T-cell (primary cell): ENCODE results near the gene CIAO3. TPM values are rescaled to one million over a fixed set of nuclear protein-coding genes. Genes with fewer than 3 reads are reported as not detected.
"Not testable (repeated sequence)": the region's sequence is repeated elsewhere in the genome, so short reads cannot be mapped to it uniquely, and the experiment has no call there.

Experiments
- ATAC-seq, 4 experiments: fragments of 200-7000 bp in 3 of 4; fragments of 150-1000 bp in 1 of 4; cut with Tn5 transposase; replicated peaks in 1 of 4; 1 replicate in 3 of 4; 2 replicates in 1 of 4; pipeline ENCODE4 v1.10.0; 2021; ENCODE audit warnings: moderate library complexity in 3 of 4, mild to moderate bottlenecking in 2 of 4, moderate number of reproducible peaks in 1 of 4
- CTCF ChIA-PET, 2 donors: fragments of 300-600 bp; sonication (Branson Sonifier 250); formaldehyde crosslinking; loops; one replicate each; lab custom pipeline; 2022; ENCODE audit warnings: antibody characterized with exemption in 2 of 2; lab: Charles Lee
- POLR2A ChIA-PET, 2 donors: fragments of 300-600 bp; sonication (Branson Sonifier 250); formaldehyde crosslinking; loops; one replicate each; lab custom pipeline; 2022; ENCODE audit warnings: antibody characterized with exemption in 2 of 2; lab: Charles Lee
- DNase-seq, 35 experiments: peaks; one replicate each; pipeline versions ENCODE4 v3.0.0 to v3.0.0-alpha.2; 2013 to 2023
- H3K27ac ChIP-seq: one replicate; pipeline ENCODE4 v1.5.1; 2013; ENCODE audit warnings: low read length
- H3K27me3 ChIP-seq, 2 experiments: replicated peaks in 1 of 2; 1 replicate in 1 of 2; 2 replicates in 1 of 2; pipeline versions ENCODE4 v1.6.1 to v1.7.0; 2013; ENCODE audit warnings: low read length in 1 of 2, mixed read lengths in 1 of 2; ENCODE audit not compliant: control insufficient read depth in 2 of 2, insufficient read depth in 2 of 2; ENCODE audit errors: extremely low read depth in 1 of 2
- H3K36me3 ChIP-seq, 2 donors: 1 replicate in 1 of 2; 2 replicates in 1 of 2; pipeline versions ENCODE4 v1.6.1 to v1.7.0; 2013; ENCODE audit warnings: low read length in 1 of 2; ENCODE audit not compliant: control insufficient read depth in 2 of 2, insufficient read depth in 1 of 2; ENCODE audit errors: extremely low read depth in 1 of 2
- H3K4me1 ChIP-seq, 2 experiments: 1 replicate in 1 of 2; 2 replicates in 1 of 2; pipeline versions ENCODE4 v1.6.1 to v1.7.0; 2013; ENCODE audit warnings: low read length in 2 of 2, mixed read lengths in 1 of 2; ENCODE audit not compliant: insufficient read depth in 2 of 2, control insufficient read depth in 1 of 2; ENCODE audit errors: extremely low read depth in 1 of 2
- H3K4me3 ChIP-seq, 2 donors: 1 replicate in 1 of 2; 2 replicates in 1 of 2; pipeline versions ENCODE4 v1.5.1 to v1.7.0; 2013; ENCODE audit warnings: mild to moderate bottlenecking in 2 of 2, low read length in 1 of 2, moderate library complexity in 1 of 2; ENCODE audit not compliant: control insufficient read depth in 1 of 2; ENCODE audit errors: extremely low read depth in 1 of 2
- H3K9me3 ChIP-seq: 2 replicates; pipeline ENCODE4 v1.7.0; 2013
- H3K27ac Mint-ChIP-seq, 2 donors: one replicate each; pipeline ENCODE4 v1.8.0; 2020 to 2021; ENCODE audit warnings: mild to moderate bottlenecking in 2 of 2, mixed read lengths in 2 of 2
- H3K27me3 Mint-ChIP-seq, 2 donors: one replicate each; pipeline ENCODE4 v1.8.0; 2021 to 2022; ENCODE audit warnings: mixed read lengths in 2 of 2
- H3K36me3 Mint-ChIP-seq: one replicate; pipeline ENCODE4 v1.8.0; 2021; ENCODE audit warnings: mixed read lengths
- H3K4me1 Mint-ChIP-seq, 3 donors: one replicate each; pipeline ENCODE4 v1.8.0; 2020 to 2022; ENCODE audit warnings: mixed read lengths in 3 of 3, mild to moderate bottlenecking in 1 of 3
- H3K4me3 Mint-ChIP-seq, 3 donors: one replicate each; pipeline ENCODE4 v1.8.0; 2020 to 2022; ENCODE audit warnings: mild to moderate bottlenecking in 3 of 3, mixed read lengths in 3 of 3, moderate library complexity in 3 of 3
- H3K9me3 Mint-ChIP-seq, 3 donors: one replicate each; pipeline ENCODE4 v1.8.0; 2020 to 2022; ENCODE audit warnings: mixed read lengths in 3 of 3
- WGBS: methylation state at CpG from one replicate; pipeline ENCODE4 v1.1.5; 2013; ENCODE audit warnings: missing lambda C conversion rate; ENCODE audit not compliant: insufficient coverage; 5-methylcytosine and 5-hydroxymethylcytosine counted together
- total RNA-seq, 35 experiments: library from RNA in 6 of 35; stranded (reverse) in 6 of 35; fragments of 120-200 nt in 1 of 35; gene quantifications; one replicate each; pipeline versions ENCODE4 v1.2.1 to v1.2.4 and lab custom pipeline; 2013 to 2026

Gene CIAO3
- total RNA-seq, 5 donors from 2014 or later (not counting 1 experiment from before 2014, with no cell fraction given) = 36.2 to 69.1 (median 58.6) TPM

DNA sequence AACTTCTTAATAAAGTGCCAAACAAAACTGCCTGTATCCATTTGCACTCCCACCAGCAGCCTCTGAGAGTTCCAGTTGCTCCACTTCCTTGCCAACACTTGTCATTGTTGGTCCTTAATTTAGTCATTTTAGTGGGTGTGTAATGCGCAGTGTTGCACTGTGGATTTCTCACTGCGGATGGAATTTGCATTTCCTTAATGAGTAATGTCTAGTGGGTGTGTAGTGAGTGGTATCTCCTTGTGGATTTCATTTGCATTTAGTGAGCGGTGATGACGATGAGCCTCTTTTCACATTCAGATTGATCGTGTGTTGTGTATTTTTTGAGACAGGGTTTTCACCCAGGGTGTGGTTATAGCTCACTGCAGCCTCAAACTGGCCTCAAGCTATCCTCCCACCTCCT, 15.6 kb upstream of the CIAO3 start:
- Mint-ChIP-seq H3K4me3 (no peak overlapping the region), H3K27ac (no peak overlapping the region), H3K36me3 (no peaks in the 10 kb centered on the region), H3K27me3 (peaks cover 8 to 10% of the 10 kb centered on the region in 2 donors), H3K4me1 (peaks cover 2 to 6% (median 3%) of the 10 kb centered on the region in 3 donors), H3K9me3 (peaks cover 0 to 3% (median 0%) of the 10 kb centered on the region in 3 donors)
- DNase-seq (no peak), ATAC-seq (no peak)
- Histone ChIP-seq H3K4me3 (no peak overlapping the region), H3K27ac (no peak overlapping the region), H3K9me3 (no peaks in the 10 kb centered on the region), H3K4me1 (peaks cover 0 to 4% of the 10 kb centered on the region in 2 experiments), H3K27me3 (peaks cover 0 to 36% of the 10 kb centered on the region in 2 experiments), H3K36me3 (no peaks in the 10 kb centered on the region)
- ChIA-PET POLR2A (no interaction called here), CTCF (no interaction called here)
- 78% methylated on average over 1 of the region's 5 CpGs for WGBS

GRCh38 chr16:754656-755055, 13.9 kb upstream of the CIAO3 start:
- Histone ChIP-seq H3K27me3 (peaks cover 0 to 25% of the 10 kb centered on the region in 2 experiments), H3K36me3 (no peaks in the 10 kb centered on the region), H3K4me1 (peaks cover 0 to 4% of the 10 kb centered on the region in 2 experiments), H3K27ac (no peak overlapping the region), H3K4me3 (no peak overlapping the region), H3K9me3 (no peaks in the 10 kb centered on the region)
- Mint-ChIP-seq H3K27ac (no peak overlapping the region), H3K4me3 (no peak overlapping the region), H3K4me1 (peaks cover 2 to 6% (median 3%) of the 10 kb centered on the region in 3 donors), H3K36me3 (no peaks in the 10 kb centered on the region), H3K27me3 (peaks cover 6 to 10% of the 10 kb centered on the region in 2 donors), H3K9me3 (peaks cover 0 to 3% (median 0%) of the 10 kb centered on the region in 3 donors)
- CTCF ChIA-PET = no interaction called here
- ATAC-seq (peak in 1 of 4 experiments; percentile 69), DNase-seq (peak in 1 of 35 experiments; percentile 21)
- POLR2A ChIA-PET = no interaction called here
- WGBS = 0% methylated on average over 4 of the region's 11 CpGs

- ATAC-seq, H3K9me3 ChIP-seq: not testable (repeated sequence)
- 94% methylated on average over 9 of the region's 11 CpGs for WGBS
These were observed 13.4 kb upstream of the CIAO3 start for GRCh38 chr16:754121-754607.

DNA sequence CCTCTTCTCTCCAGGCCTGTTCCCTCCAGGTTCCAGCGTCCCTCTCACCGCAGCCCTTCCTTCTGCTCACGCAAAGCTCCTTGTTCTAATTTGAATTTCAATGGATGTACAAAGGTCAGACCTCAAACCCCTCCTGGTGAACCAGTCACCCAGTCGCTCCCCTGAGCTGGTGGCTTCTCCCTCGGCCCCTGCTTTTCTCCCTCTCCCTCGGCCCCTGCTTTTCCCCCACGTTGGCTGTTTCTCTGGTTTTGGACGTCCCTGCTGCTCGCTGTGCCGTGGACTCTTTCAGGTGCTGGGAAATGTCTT, 11.2 kb upstream of the CIAO3 start:
- Histone ChIP-seq H3K9me3 (no peaks in the 10 kb centered on the region), H3K4me1 (peaks cover 0 to 4% of the 10 kb centered on the region in 2 experiments), H3K36me3 (no peaks in the 10 kb centered on the region), H3K4me3 (no peak overlapping the region), H3K27me3 (peaks cover 0 to 19% of the 10 kb centered on the region in 2 experiments), H3K27ac (no peak overlapping the region)
- Mint-ChIP-seq H3K27me3 (peaks cover 4 to 5% of the 10 kb centered on the region in 2 donors), H3K4me1 (peaks cover 0 to 3% (median 2%) of the 10 kb centered on the region in 3 donors), H3K27ac (no peak overlapping the region), H3K9me3 (peaks cover 0 to 3% (median 0%) of the 10 kb centered on the region in 3 donors), H3K4me3 (no peak overlapping the region), H3K36me3 (no peaks in the 10 kb centered on the region)
- DNase-seq (no peak), ATAC-seq (no peak)
- CTCF ChIA-PET = no interaction called here
- POLR2A ChIA-PET = no interaction called here
- 81% methylated on average over 4 of the region's 10 CpGs for WGBS

More at GRCh38 chr16:754121-754607, 13.4 kb upstream of the CIAO3 start:
- H3K36me3 Mint-ChIP-seq, POLR2A ChIA-PET, CTCF ChIA-PET, H3K4me3 ChIP-seq, H3K36me3 ChIP-seq, H3K9me3 Mint-ChIP-seq, H3K4me3 Mint-ChIP-seq, H3K27me3 Mint-ChIP-seq, H3K4me1 ChIP-seq, H3K4me1 Mint-ChIP-seq, H3K27ac Mint-ChIP-seq, DNase-seq, H3K27ac ChIP-seq: not testable (repeated sequence)
- peaks cover 0 to 22% of the 10 kb centered on the region in 2 experiments for H3K27me3 ChIP-seq

DNA sequence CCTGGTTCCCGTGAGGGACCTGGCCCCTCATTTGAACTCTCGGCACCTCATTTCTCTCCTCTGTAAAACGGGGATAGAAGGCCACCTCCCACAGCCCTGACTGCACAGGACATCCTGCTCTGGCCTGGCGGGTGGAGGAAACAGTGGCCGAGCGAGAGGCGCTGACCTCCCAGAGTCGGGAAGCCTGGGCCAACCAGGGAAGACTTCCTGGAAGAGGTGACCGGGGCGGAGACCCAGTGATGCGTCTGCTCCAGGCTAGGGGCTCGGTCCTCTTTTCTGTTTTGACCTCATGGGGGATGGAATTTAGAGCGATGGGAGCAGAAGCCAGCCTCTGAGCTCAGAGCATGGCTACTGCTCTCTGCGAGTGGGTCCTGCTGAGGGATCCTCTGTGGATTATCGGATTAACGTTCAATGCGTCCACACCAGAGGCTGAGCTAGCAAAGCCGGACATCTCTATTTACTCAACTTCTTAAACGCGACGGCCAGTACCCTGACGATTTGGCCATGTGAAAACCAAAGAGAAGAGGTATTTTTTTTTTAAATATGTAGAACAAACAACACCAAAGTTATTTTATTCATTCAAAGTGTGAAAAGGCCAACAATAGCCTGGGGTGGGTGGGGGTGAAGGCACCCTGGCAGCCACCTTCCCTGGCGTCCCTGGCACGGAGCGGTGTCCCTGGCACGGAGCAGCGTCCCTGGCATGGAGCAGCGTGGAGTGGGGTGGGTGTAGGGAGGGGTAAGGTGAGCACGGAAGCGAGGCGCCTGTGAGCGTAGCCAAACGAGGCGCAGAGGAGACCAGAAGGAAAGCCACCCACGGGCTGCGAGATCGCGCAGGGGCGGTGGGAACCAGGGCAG, 10.6 kb upstream of the CIAO3 start:
- ATAC-seq = no peak
- DNase-seq = no peak
- WGBS = 84% methylated on average over 30 of the region's 39 CpGs
- H3K9me3 ChIP-seq = no peaks in the 10 kb centered on the region
- Mint-ChIP-seq H3K27me3 (peaks cover 1% of the 10 kb centered on the region in 2 donors), H3K27ac (no peak overlapping the region), H3K9me3 (peaks cover 0 to 1% (median 0%) of the 10 kb centered on the region in 3 donors), H3K4me1 (peaks cover 0 to 3% (median 2%) of the 10 kb centered on the region in 3 donors), H3K4me3 (no peak overlapping the region), H3K36me3 (no peaks in the 10 kb centered on the region)
- peaks cover 0 to 4% of the 10 kb centered on the region in 2 experiments for H3K4me1 ChIP-seq
- H3K27me3 ChIP-seq = peaks cover 0 to 15% of the 10 kb centered on the region in 2 experiments
- H3K4me3 ChIP-seq = no peak overlapping the region
- no peak overlapping the region for H3K27ac ChIP-seq
- CTCF ChIA-PET = no interaction called here
- POLR2A ChIA-PET = interaction anchor here in 1 of 2 donors (0.6 kb wide), 1 partner anchor 414 kb away, joined by 9 read pairs; no protein-coding TSS in a partner anchor
- H3K36me3 ChIP-seq = no peaks in the 10 kb centered on the region

DNA sequence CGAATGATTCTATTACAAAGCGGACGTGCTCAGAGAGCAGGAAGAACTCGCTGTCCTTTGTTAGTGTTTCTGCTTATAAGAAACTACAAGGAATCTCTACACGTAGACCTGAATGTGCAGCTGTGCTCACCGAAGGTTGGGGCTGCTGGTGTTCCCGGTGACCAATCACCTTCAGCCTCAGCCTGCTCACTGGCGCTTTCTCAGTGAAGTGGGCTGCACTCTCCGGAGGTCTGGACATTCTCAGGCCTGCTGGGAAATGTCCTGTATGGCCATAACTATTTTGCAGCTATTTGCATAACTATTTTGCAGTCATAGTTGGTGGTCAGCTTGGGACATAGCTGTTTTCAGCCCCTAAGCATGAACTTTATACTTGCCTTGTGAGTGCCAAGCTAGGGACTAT, 9.7 kb upstream of the CIAO3 start:
- no peaks in the 10 kb centered on the region for H3K27me3 Mint-ChIP-seq
- no peaks in the 10 kb centered on the region for H3K36me3 Mint-ChIP-seq
- no peaks in the 10 kb centered on the region for H3K9me3 Mint-ChIP-seq
- Histone ChIP-seq H3K27ac (no peak overlapping the region), H3K9me3 (no peaks in the 10 kb centered on the region), H3K36me3 (no peaks in the 10 kb centered on the region), H3K27me3 (peaks cover 0 to 16% of the 10 kb centered on the region in 2 experiments), H3K4me3 (no peak overlapping the region), H3K4me1 (peaks cover 0 to 4% of the 10 kb centered on the region in 2 experiments)
- peaks cover 0 to 3% (median 2%) of the 10 kb centered on the region in 3 donors for H3K4me1 Mint-ChIP-seq
- no peak for ATAC-seq
- 95% methylated on average over 5 of the region's 9 CpGs for WGBS
- DNase-seq = no peak
- CTCF ChIA-PET = no interaction called here
- no peak overlapping the region for H3K4me3 Mint-ChIP-seq
- POLR2A ChIA-PET = no interaction called here
- H3K27ac Mint-ChIP-seq = no peak overlapping the region
